ENCODE measurements around the gene SERINC4.
A peak's percentile ranks its signal among the peaks of the same experiment; 100 is the strongest.

GRCh38 chr15:43826508-43827341 lies 26.7 kb upstream of the SERINC4 start, which contains the start of gene WDR76:
- TF ChIP-seq, protein P1, sequence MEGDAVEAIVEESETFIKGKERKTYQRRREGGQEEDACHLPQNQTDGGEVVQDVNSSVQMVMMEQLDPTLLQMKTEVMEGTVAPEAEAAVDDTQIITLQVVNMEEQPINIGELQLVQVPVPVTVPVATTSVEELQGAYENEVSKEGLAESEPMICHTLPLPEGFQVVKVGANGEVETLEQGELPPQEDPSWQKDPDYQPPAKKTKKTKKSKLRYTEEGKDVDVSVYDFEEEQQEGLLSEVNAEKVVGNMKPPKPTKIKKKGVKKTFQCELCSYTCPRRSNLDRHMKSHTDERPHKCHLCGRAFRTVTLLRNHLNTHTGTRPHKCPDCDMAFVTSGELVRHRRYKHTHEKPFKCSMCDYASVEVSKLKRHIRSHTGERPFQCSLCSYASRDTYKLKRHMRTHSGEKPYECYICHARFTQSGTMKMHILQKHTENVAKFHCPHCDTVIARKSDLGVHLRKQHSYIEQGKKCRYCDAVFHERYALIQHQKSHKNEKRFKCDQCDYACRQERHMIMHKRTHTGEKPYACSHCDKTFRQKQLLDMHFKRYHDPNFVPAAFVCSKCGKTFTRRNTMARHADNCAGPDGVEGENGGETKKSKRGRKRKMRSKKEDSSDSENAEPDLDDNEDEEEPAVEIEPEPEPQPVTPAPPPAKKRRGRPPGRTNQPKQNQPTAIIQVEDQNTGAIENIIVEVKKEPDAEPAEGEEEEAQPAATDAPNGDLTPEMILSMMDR (IDR thresholded peaks at IDR 0.05) = no peak
- peak; percentile 23 to 30 for TF ChIP-seq POLR2A (IDR thresholded peaks at IDR 0.05)
